Cerebellar cortex (tissue), 1 donor: Measurements from ENCODE around the gene HVCN1.
A peak's percentile ranks its signal among the peaks of the same experiment; 100 is the strongest.
"Not testable (repeated sequence)": the region's sequence is repeated elsewhere in the genome, so short reads cannot be mapped to it uniquely, and the experiment has no call there.

Experiments
- DNase-seq: peaks from one replicate; pipeline ENCODE4 v3.0.0-alpha.2; 2015; ENCODE audit warnings: low spot score

The HVCN1 gene

GRCh38 chr12:110668480-110669192 is 20.3 kb downstream of the HVCN1 start:
- no peak for DNase-seq

DNA sequence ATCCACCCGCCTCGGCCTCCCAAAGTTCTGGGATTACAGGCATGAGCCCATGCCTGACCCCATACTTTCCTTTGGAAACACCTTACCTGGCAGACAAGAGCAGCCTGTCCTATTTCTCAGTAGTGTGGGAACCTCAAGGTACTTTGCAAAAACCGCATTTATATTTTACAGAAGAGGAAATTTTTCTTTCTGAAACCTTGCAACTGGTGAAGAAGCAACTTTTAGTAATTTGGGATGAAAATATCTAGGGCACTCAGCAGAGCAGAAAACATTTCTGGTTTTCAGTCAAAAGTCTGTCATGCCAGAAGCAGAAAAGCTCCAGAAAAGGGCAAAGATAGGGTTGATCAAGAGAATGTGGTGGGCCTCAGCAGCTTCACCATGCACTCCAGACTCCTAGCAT is 21.2 kb downstream of the HVCN1 start:
- DNase-seq, result no peak

DNA sequence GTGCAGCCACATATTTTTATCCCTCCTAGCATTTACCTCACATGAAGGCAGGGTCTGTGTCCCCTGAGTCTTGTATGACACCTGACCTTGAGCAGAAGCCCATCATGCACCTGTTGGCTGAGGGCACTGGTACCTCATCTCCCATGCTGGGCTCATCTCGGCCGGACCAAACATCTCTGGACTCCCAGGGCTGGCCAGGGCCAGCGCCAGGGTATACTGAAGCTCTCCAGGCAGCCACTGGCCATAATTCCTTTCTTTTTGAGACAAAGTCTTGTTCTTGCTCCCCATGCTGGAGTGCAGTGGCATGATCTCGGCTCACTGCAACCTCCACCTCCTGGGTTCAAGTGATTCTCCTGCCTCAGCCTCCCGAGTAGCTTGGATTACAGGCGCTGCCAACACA is 22.0 kb downstream of the HVCN1 start:
- DNase-seq, result no peak

- DNase-seq, result no peak
Observed at GRCh38 chr12:110661337-110661972, 27.5 kb downstream of the HVCN1 start.

DNA sequence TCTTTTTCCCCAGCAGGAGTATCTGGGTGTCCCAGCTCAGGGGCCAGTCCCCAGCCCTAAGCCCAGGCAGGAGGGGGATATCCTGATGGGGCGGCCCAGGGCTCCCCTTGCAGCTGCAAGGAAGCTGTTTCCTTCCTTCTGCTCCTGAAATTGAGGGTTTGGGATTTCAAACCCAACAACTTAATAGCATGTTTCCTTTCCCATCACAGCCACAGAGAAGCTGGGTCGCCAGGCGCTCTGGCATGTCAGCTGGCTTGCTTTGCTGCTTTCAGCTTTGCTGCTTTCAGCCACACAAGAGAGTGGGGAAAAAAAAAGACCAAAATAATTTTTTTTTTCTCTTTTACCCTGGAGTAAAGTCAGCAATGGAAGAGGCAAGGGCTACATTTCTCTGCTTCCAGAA is 30.0 kb downstream of the HVCN1 start:
- no peak for DNase-seq

GRCh38 chr12:110658242-110658641 is 30.7 kb downstream of the HVCN1 start:
- no peak for DNase-seq

DNA sequence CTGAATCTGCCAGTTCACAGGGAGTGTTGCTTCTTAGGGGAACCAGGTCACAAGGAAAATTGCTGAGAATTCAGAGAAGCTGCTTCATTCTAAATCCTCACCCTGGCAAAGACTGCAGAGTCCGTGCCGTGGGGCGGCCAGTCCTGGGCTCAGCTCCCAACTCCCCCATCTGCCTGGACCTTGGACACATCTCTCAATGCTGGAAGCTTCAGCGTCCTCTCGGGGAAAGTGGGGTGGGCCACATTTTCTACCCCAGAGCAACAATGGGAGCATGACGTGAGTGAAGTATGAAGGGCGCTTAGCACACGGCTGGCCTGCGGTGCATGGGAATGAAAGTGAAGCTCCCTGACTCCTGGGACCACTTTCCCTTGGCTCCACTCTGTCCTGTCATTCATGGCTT is 31.2 kb downstream of the HVCN1 start:
- DNase-seq, result peak; percentile 50

GRCh38 chr12:110656071-110656655 is 32.8 kb downstream of the HVCN1 start:
- no peak for DNase-seq

DNA sequence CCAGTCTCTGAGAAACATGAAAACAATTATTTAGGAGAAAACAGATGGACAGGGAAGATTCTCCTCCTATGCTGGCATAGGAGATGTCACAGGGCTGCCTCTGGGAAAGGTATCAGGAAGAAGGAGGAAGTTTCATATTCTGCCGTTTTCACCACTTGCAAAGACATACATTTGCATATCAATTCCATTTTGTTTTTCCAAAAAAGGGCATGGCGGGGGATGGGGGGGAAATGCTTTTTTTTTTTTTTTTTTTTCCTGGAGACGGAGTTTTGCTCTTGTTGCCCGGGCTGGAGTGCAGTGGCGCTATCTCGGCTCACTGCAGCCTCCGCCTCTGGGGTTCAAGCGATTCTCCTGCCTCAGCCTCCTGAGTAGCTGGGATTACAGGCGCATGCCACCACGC is 34.7 kb downstream of the HVCN1 start:
- DNase-seq, result not testable (repeated sequence)

DNA sequence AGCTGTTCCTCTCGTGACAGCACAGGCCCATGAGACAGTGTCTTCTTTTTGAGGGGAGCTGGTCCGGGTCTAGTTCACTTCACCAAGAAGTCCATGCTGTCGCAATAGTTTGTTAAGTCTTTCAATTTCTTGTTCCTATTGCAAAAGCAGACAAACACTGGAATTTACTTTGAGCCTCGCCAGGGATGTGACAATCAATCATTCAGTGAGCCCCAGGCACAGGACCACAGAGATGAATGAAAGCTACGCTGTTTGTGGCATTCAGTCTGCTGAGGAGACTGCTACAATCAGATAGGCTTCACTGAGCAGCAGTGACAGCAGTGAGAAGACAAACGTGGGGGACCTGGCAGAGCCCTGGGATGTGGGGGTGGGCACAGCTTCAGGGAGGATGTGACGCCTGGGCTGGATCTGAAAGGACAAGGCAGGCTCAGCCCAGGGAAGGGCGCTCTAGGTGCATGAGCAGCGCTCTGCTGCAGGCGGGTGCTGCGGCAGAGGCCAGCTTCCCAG is 39.5 kb downstream of the HVCN1 start:
- DNase-seq, result no peak

DNA sequence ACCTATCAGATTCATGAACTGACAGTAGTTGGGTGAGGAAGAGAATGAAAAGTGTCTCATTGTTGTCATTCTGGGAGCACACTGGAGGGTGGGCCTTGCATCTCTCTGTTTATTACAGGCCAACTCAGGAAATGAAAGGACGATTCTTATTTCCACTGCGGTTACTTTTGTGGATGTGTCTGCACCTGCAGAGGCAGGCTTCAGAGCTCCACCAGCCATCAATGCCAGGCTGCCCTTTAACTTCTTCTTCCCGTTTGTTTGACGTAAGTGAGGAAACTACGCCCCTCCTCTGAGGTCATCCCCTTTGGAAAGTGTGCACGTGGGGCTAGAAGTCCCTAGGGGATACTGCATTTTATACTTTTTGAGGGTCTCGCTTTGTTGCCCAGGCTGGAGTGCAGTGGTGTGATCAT is 41.3 kb downstream of the HVCN1 start:
- no peak for DNase-seq

DNA sequence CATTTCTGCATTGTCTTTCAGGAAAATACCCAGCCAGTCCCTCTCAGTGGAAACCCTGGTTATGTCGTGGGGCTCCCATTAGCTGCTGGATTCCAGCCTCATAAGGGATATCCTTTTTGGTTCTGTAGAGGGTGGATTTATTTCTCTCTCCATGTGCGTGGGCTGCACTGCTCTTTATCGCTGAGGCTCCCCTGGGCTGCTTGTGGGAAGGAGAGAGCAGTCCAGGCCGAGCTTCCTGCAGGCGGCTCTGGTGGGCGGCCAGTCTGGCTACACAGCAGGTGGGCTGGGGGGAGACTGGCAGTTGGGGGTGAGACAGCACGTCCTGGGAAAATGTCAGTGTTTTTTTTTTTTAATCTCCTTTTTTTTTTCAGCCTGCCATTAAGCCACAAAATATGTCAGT is 47.4 kb downstream of the HVCN1 start:
- DNase-seq, result no peak

DNA sequence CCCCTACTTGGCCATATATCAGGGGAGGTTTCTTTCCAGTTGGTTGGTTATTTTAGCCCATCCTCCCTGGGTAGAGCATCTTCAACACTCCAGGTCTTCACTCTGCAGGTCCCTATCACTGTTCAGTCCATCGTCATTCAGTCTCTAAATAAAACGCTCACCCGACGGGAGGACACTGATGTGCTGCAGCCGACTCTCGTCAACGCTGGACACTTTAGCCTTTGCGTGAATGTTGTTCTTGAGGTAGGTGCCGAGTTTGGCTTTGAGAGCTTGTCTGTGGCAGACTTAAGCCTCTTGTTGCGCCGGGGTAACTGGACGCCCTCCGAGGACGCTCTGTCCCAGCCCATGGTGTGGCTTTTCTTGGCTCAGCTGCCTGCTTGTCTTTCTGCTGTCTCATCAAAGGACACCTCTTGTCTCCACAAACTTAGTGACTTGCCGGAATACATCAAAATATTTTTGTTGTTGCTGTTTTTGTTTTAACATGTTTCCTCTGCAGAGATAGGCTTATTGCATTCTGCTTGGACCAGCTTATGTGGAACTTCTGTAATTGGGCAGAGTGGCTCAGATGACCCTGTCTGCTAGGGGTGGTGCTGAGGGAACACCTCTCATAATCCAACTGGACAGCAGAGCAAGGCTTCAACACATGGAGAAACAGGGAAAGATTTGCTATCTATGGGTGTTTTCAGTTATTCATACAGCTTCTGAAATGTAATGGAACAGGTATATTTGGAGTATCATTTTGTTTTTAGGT is 48.5 kb downstream of the HVCN1 start:
- DNase-seq, result peak; percentile 5

DNA sequence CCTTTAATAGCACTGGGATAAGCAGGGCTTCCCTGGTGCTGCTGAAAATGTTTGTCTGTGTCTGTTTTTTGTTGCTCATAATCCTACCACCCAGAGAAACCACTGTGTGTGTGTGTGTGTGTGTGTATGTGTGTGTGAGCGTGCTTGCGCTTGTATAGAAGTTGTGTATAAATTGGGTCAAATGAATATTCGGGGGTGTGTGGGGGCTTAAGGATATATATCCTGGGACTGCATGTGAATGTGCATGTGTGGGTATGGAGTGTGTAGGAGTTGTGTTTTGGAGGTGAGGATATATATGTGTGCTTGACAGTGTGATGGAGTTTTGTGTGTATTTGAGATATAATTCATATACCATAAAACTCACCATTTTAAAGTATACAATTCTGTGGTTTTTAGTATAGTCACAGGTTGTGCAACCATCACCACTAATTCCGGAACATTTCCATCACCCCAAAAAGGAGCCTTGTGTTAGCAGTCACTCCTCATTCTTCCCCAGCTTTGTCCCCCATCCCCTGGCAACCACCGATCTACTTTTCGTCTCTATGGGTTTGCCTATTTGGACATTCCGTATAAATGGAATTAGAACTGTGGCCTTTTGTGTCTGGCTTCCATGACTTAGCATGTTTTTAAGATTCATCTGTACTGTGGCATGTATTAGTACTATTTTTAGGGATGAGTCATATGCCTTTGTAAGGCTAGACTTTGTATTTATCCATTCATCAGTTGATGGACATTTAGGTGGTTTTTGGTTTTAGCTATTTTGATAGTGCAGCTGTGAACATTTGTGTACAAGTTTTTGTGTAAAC is 49.4 kb downstream of the HVCN1 start:
- DNase-seq, result no peak

- DNase-seq, result no peak
Observed at GRCh38 chr12:110638796-110639195, 50.1 kb downstream of the HVCN1 start.

DNA sequence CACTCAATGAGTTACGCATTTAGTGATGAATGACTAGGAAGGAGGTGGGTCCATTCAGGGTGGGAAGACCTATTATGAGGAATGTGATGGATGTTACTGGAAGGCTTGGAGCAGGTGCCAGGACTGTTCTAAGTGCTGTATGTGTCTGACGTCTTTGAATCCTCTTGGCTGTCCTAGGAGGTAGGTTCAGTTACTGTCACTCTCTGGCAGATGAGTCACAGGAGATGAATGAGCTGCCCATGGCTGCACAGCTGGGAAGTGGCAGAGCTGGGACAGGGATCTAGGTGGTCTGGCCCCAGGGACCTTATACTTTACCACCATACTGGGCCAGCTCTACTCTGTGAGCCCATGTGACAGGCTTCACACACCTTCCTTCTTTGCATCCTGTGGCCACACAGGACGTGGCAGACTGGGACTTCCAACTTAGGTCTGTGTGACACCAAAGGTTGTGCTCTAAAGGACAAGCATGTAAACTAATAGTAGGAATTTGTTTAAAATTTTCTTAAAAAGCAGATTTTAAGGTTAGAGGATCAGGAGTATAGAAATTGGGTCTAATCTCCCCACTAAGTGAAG is 51.0 kb downstream of the HVCN1 start:
- DNase-seq, result no peak

DNA sequence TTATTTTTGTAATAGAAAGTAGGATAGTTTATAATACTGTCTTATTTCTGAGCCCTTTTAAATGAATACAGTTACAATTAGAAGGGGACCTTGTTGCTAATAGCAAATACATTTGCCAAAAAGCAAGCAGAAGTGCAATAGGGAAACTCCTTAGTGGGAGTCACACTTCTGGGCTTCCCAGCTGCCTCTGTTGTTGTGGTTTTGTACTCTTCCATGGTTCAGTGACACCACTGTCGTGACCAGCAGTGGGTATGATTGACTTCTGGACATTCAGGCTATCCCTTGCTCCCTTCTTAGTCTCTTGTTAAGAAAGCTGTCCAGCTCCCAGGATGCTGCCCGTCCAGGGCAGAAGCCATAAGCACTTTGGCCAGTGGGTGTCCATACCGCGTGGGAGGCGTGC is 52.4 kb downstream of the HVCN1 start:
- DNase-seq, result no peak

DNA sequence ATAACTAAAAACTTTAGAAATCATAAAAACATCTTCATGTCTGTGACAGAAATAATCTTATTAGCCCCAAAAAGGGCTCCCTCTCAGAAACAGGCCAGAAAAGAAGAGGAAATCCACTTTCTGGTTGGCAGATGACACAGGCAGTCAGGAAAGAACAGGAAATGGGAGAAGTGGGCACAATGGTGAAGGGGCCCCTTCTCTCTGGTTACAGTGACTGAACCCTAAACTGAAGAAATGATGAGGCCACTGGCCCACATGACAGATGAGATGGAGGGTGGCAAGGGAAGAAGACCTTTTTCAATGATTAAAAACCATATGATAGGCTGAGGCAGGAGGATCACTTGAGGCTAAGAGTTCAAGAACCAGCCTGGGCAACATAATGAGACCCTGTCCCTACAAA is 53.9 kb downstream of the HVCN1 start:
- DNase-seq, result no peak

- no peak for DNase-seq
Observed at GRCh38 chr12:110627500-110628195, 61.3 kb downstream of the HVCN1 start.

- no peak for DNase-seq
Observed at GRCh38 chr12:110622582-110622981, 66.3 kb downstream of the HVCN1 start.

DNA sequence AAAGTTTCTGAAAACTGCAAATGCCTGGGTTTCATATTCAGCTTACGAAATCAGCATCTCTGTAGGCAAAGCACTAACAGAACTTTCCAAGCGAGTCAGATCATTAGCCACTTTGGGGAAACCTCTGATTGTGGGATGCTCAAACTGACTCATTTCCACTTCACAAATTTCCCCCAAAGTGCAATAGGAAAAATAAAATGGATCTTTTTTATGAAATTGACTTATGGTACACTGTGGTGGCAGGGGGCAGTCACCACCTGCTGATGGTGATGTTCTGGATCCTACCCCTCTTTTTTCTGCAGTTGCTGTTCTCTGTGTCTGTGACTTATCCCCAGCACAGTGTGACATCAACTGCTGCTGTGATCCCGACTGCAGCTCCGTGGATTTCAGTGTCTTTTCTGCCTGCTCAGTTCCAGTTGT is 69.4 kb downstream of the HVCN1 start:
- DNase-seq, result no peak
